Measurements from ENCODE around the gene ARID3A.
"Not testable (repeated sequence)": the region's sequence is repeated elsewhere in the genome, so short reads cannot be mapped to it uniquely, and the experiment has no call there.

Gene ARID3A

GRCh38 chr19:1018932-1019615 lies 93.2 kb downstream of the ARID3A start:
- Mint-ChIP-seq H3K4me3 (peak overlapping the region; percentile 85 to 96), H3K4me1 (peaks cover 27 to 54% of the 10 kb centered on the region in 2 donors), H3K27me3 (peaks cover 0 to 6% of the 10 kb centered on the region in 2 donors), H3K27ac (peak overlapping the region; percentile 74), H3K9me3 (no peaks in the 10 kb centered on the region), H3K36me3 (peaks cover 18 to 29% of the 10 kb centered on the region in 2 donors)
- ATAC-seq (replicated peaks) = no peak
- no peak for DNase-seq

GRCh38 chr19:1019616-1019961 lies 93.8 kb downstream of the ARID3A start:
- Mint-ChIP-seq H3K36me3 (peaks cover 18 to 27% of the 10 kb centered on the region in 2 donors), H3K4me3 (peak overlapping the region; percentile 85 to 96), H3K4me1 (peaks cover 25 to 54% of the 10 kb centered on the region in 2 donors), H3K27me3 (peaks cover 0 to 6% of the 10 kb centered on the region in 2 donors), H3K9me3 (no peaks in the 10 kb centered on the region), H3K27ac (peak overlapping the region; percentile 100)
- ATAC-seq (replicated peaks) (no peak), DNase-seq (no peak)

GRCh38 chr19:1019980-1020867 lies 94.4 kb downstream of the ARID3A start:
- peak overlapping the region; percentile 85 to 96 for H3K4me3 Mint-ChIP-seq
- H3K27me3 Mint-ChIP-seq = peaks cover 0 to 6% of the 10 kb centered on the region in 2 donors
- ATAC-seq (replicated peaks) (no peak), DNase-seq (no peak)
- peaks cover 26 to 54% of the 10 kb centered on the region in 2 donors for H3K4me1 Mint-ChIP-seq
- H3K9me3 Mint-ChIP-seq = no peaks in the 10 kb centered on the region
- peaks cover 18 to 27% of the 10 kb centered on the region in 2 donors for H3K36me3 Mint-ChIP-seq
- peak overlapping the region; percentile 100 for H3K27ac Mint-ChIP-seq

DNA sequence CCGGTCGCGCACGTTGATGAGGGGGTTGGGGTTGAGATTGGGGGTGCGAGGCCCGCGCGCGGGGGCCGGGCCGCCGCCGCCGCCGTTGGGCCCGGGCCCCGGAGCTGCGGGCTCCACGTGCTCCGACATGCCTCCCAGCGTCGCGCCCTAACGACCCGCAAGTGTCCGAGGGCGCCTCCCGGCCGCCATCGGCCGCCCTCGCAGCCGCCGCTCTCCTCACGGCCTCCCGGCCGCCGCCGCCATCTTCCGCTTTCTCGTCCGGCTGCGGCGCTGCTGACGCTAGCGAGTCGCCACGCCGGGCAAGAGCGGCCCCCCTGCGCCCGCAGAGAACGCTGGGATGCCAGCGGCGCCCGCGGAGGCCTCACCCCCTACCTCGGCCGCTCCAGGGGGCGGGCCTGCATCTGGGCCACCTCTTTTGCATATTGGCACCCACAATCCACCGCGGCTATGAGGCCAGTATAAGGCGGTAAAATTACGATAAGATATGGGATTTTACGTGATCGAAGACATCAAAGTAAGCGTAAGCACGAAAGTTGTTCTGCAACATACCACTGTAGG lies 95.1 kb downstream of the ARID3A start, which contains the start of gene TMEM259:
TMEM259 (minus strand) TSS at position 256 of the 558 bp plus-strand sequence; CDS start at position 129, 127 bp downstream.
- peaks cover 18 to 27% of the 10 kb centered on the region in 2 donors for H3K36me3 Mint-ChIP-seq
- H3K4me1 Mint-ChIP-seq = peaks cover 26 to 52% of the 10 kb centered on the region in 2 donors
- peaks cover 0 to 6% of the 10 kb centered on the region in 2 donors for H3K27me3 Mint-ChIP-seq
- DNase-seq (peak; percentile 95), ATAC-seq (replicated peaks) (peak; percentile 86 to 93)
- no peaks in the 10 kb centered on the region for H3K9me3 Mint-ChIP-seq
- peak within 1 kb of the TSS; percentile 85 to 96 for H3K4me3 Mint-ChIP-seq
- H3K27ac Mint-ChIP-seq = peak within 1 kb of the TSS; percentile 100

- not testable (repeated sequence) for H3K9me3 Mint-ChIP-seq; H3K27me3 Mint-ChIP-seq; DNase-seq; H3K4me3 Mint-ChIP-seq; ATAC-seq (replicated peaks)
- H3K27ac Mint-ChIP-seq = peak overlapping the region; percentile 56
- peaks cover 17 to 31% of the 10 kb centered on the region in 2 donors for H3K4me1 Mint-ChIP-seq
- H3K36me3 Mint-ChIP-seq = peaks cover 22 to 25% of the 10 kb centered on the region in 2 donors
These were observed 98.0 kb downstream of the ARID3A start for GRCh38 chr19:1023883-1024188.

- Mint-ChIP-seq H3K36me3 (peaks cover 18 to 26% of the 10 kb centered on the region in 2 donors), H3K4me1 (peaks cover 20 to 28% of the 10 kb centered on the region in 2 donors)
- not testable (repeated sequence) for H3K9me3 Mint-ChIP-seq; H3K4me3 Mint-ChIP-seq; H3K27me3 Mint-ChIP-seq; ATAC-seq (replicated peaks); DNase-seq; H3K27ac Mint-ChIP-seq
These were observed 99.2 kb downstream of the ARID3A start for GRCh38 chr19:1025080-1025479.

All from stimulated activated naive B cell treated with anti-CD40 and anti-IgM and Interleukin-4, amounts not matched to agents 10 μg/mL and 1 μg/mL and 100 μg/mL, for 72 hours (primary cell).